ENCODE results near the gene HMCN1.
"Not testable (repeated sequence)": the region's sequence is repeated elsewhere in the genome, so short reads cannot be mapped to it uniquely, and the experiment has no call there.

The HMCN1 gene

GRCh38 chr1:185783860-185784259 lies 49.7 kb downstream of the HMCN1 start:
- not testable (repeated sequence) for H3K9me3 ChIP-seq (ENCODE audit: control insufficient read depth, insufficient read depth, low read length); H3K27ac ChIP-seq (ENCODE audit: low read length); H3K4me1 ChIP-seq (ENCODE audit: control insufficient read depth, insufficient read depth, low read length); H3K27me3 ChIP-seq (ENCODE audit: control insufficient read depth, insufficient read depth, low read length); DNase-seq (ENCODE audit: low read depth, low spot score); H3K36me3 ChIP-seq (ENCODE audit: control insufficient read depth, insufficient read depth, low read length); H3K4me3 ChIP-seq (ENCODE audit: low read length)
- WGBS (ENCODE audit: insufficient coverage, insufficient read length) = no CpG with 5 or more reads among the region's 10 CpGs

GRCh38 chr1:185785586-185785985 lies 51.4 kb downstream of the HMCN1 start:
- no CpG with 5 or more reads among the region's 3 CpGs for WGBS (ENCODE audit: insufficient coverage, insufficient read length)
- no peak for DNase-seq (ENCODE audit: low read depth, low spot score)
- no peaks in the 10 kb centered on the region for H3K4me1 ChIP-seq (ENCODE audit: control insufficient read depth, insufficient read depth, low read length)

GRCh38 chr1:185786524-185786923 lies 52.3 kb downstream of the HMCN1 start:
- Histone ChIP-seq H3K36me3 (ENCODE audit: control insufficient read depth, insufficient read depth, low read length) (no peaks in the 10 kb centered on the region), H3K9me3 (ENCODE audit: control insufficient read depth, insufficient read depth, low read length) (no peaks in the 10 kb centered on the region), H3K4me1 (ENCODE audit: control insufficient read depth, insufficient read depth, low read length) (no peaks in the 10 kb centered on the region), H3K27ac (ENCODE audit: low read length) (no peak overlapping the region), H3K4me3 (ENCODE audit: low read length) (no peak overlapping the region), H3K27me3 (ENCODE audit: control insufficient read depth, insufficient read depth, low read length) (no peaks in the 10 kb centered on the region)
- WGBS (ENCODE audit: insufficient coverage, insufficient read length) = no CpG with 5 or more reads among the region's 3 CpGs
- no peak for DNase-seq (ENCODE audit: low read depth, low spot score)

More at GRCh38 chr1:185785586-185785985, 51.4 kb downstream of the HMCN1 start:
- Histone ChIP-seq H3K36me3 (ENCODE audit: control insufficient read depth, insufficient read depth, low read length) (no peaks in the 10 kb centered on the region), H3K9me3 (ENCODE audit: control insufficient read depth, insufficient read depth, low read length) (no peaks in the 10 kb centered on the region), H3K4me3 (ENCODE audit: low read length) (no peak overlapping the region), H3K27me3 (ENCODE audit: control insufficient read depth, insufficient read depth, low read length) (no peaks in the 10 kb centered on the region), H3K27ac (ENCODE audit: low read length) (no peak overlapping the region)

- no peaks in the 10 kb centered on the region for H3K9me3 ChIP-seq (ENCODE audit: control insufficient read depth, insufficient read depth, low read length)
- no CpG with 5 or more reads among the region's 2 CpGs for WGBS (ENCODE audit: insufficient coverage, insufficient read length)
- no peaks in the 10 kb centered on the region for H3K4me1 ChIP-seq (ENCODE audit: control insufficient read depth, insufficient read depth, low read length)
- H3K4me3 ChIP-seq (ENCODE audit: low read length) = no peak overlapping the region
- no peak for DNase-seq (ENCODE audit: low read depth, low spot score)
- H3K27ac ChIP-seq (ENCODE audit: low read length) = no peak overlapping the region
- no peaks in the 10 kb centered on the region for H3K27me3 ChIP-seq (ENCODE audit: control insufficient read depth, insufficient read depth, low read length)
- no peaks in the 10 kb centered on the region for H3K36me3 ChIP-seq (ENCODE audit: control insufficient read depth, insufficient read depth, low read length)
Measured at GRCh38 chr1:185787238-185787637, 53.0 kb downstream of the HMCN1 start.

GRCh38 chr1:185788386-185788785 lies 54.2 kb downstream of the HMCN1 start:
- Histone ChIP-seq H3K9me3 (ENCODE audit: control insufficient read depth, insufficient read depth, low read length) (no peaks in the 10 kb centered on the region), H3K27me3 (ENCODE audit: control insufficient read depth, insufficient read depth, low read length) (no peaks in the 10 kb centered on the region), H3K4me1 (ENCODE audit: control insufficient read depth, insufficient read depth, low read length) (no peaks in the 10 kb centered on the region), H3K36me3 (ENCODE audit: control insufficient read depth, insufficient read depth, low read length) (no peaks in the 10 kb centered on the region), H3K4me3 (ENCODE audit: low read length) (no peak overlapping the region), H3K27ac (ENCODE audit: low read length) (no peak overlapping the region)
- no CpG with 5 or more reads among the region's 3 CpGs for WGBS (ENCODE audit: insufficient coverage, insufficient read length)
- DNase-seq (ENCODE audit: low read depth, low spot score) = no peak

GRCh38 chr1:185789501-185790193 lies 55.5 kb downstream of the HMCN1 start:
- Histone ChIP-seq H3K27me3 (ENCODE audit: control insufficient read depth, insufficient read depth, low read length) (no peaks in the 10 kb centered on the region), H3K4me1 (ENCODE audit: control insufficient read depth, insufficient read depth, low read length) (no peaks in the 10 kb centered on the region), H3K36me3 (ENCODE audit: control insufficient read depth, insufficient read depth, low read length) (no peaks in the 10 kb centered on the region), H3K27ac (ENCODE audit: low read length) (no peak overlapping the region), H3K4me3 (ENCODE audit: low read length) (no peak overlapping the region), H3K9me3 (ENCODE audit: control insufficient read depth, insufficient read depth, low read length) (no peaks in the 10 kb centered on the region)
- no CpG with 5 or more reads among the region's 2 CpGs for WGBS (ENCODE audit: insufficient coverage, insufficient read length)
- DNase-seq (ENCODE audit: low read depth, low spot score) = no peak

GRCh38 chr1:185790194-185790735 lies 56.1 kb downstream of the HMCN1 start:
- no peaks in the 10 kb centered on the region for H3K36me3 ChIP-seq (ENCODE audit: control insufficient read depth, insufficient read depth, low read length)
- no peak overlapping the region for H3K4me3 ChIP-seq (ENCODE audit: low read length)
- H3K4me1 ChIP-seq (ENCODE audit: control insufficient read depth, insufficient read depth, low read length) = no peaks in the 10 kb centered on the region
- no peaks in the 10 kb centered on the region for H3K9me3 ChIP-seq (ENCODE audit: control insufficient read depth, insufficient read depth, low read length)
- WGBS (ENCODE audit: insufficient coverage, insufficient read length) = 100% methylated on average over 1 of the region's 2 CpGs
- no peak for DNase-seq (ENCODE audit: low read depth, low spot score)
- no peaks in the 10 kb centered on the region for H3K27me3 ChIP-seq (ENCODE audit: control insufficient read depth, insufficient read depth, low read length)
- no peak overlapping the region for H3K27ac ChIP-seq (ENCODE audit: low read length)

GRCh38 chr1:185792040-185792439 lies 57.8 kb downstream of the HMCN1 start:
- Histone ChIP-seq H3K36me3 (ENCODE audit: control insufficient read depth, insufficient read depth, low read length) (no peaks in the 10 kb centered on the region), H3K27ac (ENCODE audit: low read length) (no peak overlapping the region), H3K4me1 (ENCODE audit: control insufficient read depth, insufficient read depth, low read length) (no peaks in the 10 kb centered on the region), H3K9me3 (ENCODE audit: control insufficient read depth, insufficient read depth, low read length) (no peaks in the 10 kb centered on the region), H3K27me3 (ENCODE audit: control insufficient read depth, insufficient read depth, low read length) (no peaks in the 10 kb centered on the region), H3K4me3 (ENCODE audit: low read length) (no peak overlapping the region)
- no peak for DNase-seq (ENCODE audit: low read depth, low spot score)
- WGBS (ENCODE audit: insufficient coverage, insufficient read length) = no CpG with 5 or more reads among the region's 1 CpG

GRCh38 chr1:185794495-185794894 lies 60.3 kb downstream of the HMCN1 start:
- H3K27ac ChIP-seq (ENCODE audit: low read length); H3K4me3 ChIP-seq (ENCODE audit: low read length); H3K4me1 ChIP-seq (ENCODE audit: control insufficient read depth, insufficient read depth, low read length); H3K27me3 ChIP-seq (ENCODE audit: control insufficient read depth, insufficient read depth, low read length); H3K36me3 ChIP-seq (ENCODE audit: control insufficient read depth, insufficient read depth, low read length); H3K9me3 ChIP-seq (ENCODE audit: control insufficient read depth, insufficient read depth, low read length); DNase-seq (ENCODE audit: low read depth, low spot score): not testable (repeated sequence)
- no CpG with 5 or more reads among the region's 2 CpGs for WGBS (ENCODE audit: insufficient coverage, insufficient read length)

- no peaks in the 10 kb centered on the region for H3K4me1 ChIP-seq (ENCODE audit: control insufficient read depth, insufficient read depth, low read length)
- no peaks in the 10 kb centered on the region for H3K9me3 ChIP-seq (ENCODE audit: control insufficient read depth, insufficient read depth, low read length)
- no peak overlapping the region for H3K27ac ChIP-seq (ENCODE audit: low read length)
- no peak overlapping the region for H3K4me3 ChIP-seq (ENCODE audit: low read length)
- H3K27me3 ChIP-seq (ENCODE audit: control insufficient read depth, insufficient read depth, low read length) = no peaks in the 10 kb centered on the region
- no CpG with 5 or more reads among the region's 1 CpG for WGBS (ENCODE audit: insufficient coverage, insufficient read length)
- H3K36me3 ChIP-seq (ENCODE audit: control insufficient read depth, insufficient read depth, low read length) = no peaks in the 10 kb centered on the region
- no peak for DNase-seq (ENCODE audit: low read depth, low spot score)
Measured at GRCh38 chr1:185795181-185795580, 61.0 kb downstream of the HMCN1 start.

GRCh38 chr1:185798505-185798904 lies 64.3 kb downstream of the HMCN1 start:
- Histone ChIP-seq H3K36me3 (ENCODE audit: control insufficient read depth, insufficient read depth, low read length) (no peaks in the 10 kb centered on the region), H3K27me3 (ENCODE audit: control insufficient read depth, insufficient read depth, low read length) (no peaks in the 10 kb centered on the region), H3K4me1 (ENCODE audit: control insufficient read depth, insufficient read depth, low read length) (no peaks in the 10 kb centered on the region), H3K9me3 (ENCODE audit: control insufficient read depth, insufficient read depth, low read length) (no peaks in the 10 kb centered on the region), H3K27ac (ENCODE audit: low read length) (no peak overlapping the region), H3K4me3 (ENCODE audit: low read length) (no peak overlapping the region)
- DNase-seq (ENCODE audit: low read depth, low spot score) = no peak

Measured in iPS DF 6.9 (cell line).